HG03103 (cell line): ENCODE measurements around the gene IMP4.

Source experiments
- ATAC-seq: cut with Tn5 transposase; IDR thresholded peaks from one replicate; pipeline ENCODE4 v1.9.1; 2021; ENCODE audit warnings: low read depth; ENCODE audit not compliant: unreplicated experiment

The IMP4 gene

DNA sequence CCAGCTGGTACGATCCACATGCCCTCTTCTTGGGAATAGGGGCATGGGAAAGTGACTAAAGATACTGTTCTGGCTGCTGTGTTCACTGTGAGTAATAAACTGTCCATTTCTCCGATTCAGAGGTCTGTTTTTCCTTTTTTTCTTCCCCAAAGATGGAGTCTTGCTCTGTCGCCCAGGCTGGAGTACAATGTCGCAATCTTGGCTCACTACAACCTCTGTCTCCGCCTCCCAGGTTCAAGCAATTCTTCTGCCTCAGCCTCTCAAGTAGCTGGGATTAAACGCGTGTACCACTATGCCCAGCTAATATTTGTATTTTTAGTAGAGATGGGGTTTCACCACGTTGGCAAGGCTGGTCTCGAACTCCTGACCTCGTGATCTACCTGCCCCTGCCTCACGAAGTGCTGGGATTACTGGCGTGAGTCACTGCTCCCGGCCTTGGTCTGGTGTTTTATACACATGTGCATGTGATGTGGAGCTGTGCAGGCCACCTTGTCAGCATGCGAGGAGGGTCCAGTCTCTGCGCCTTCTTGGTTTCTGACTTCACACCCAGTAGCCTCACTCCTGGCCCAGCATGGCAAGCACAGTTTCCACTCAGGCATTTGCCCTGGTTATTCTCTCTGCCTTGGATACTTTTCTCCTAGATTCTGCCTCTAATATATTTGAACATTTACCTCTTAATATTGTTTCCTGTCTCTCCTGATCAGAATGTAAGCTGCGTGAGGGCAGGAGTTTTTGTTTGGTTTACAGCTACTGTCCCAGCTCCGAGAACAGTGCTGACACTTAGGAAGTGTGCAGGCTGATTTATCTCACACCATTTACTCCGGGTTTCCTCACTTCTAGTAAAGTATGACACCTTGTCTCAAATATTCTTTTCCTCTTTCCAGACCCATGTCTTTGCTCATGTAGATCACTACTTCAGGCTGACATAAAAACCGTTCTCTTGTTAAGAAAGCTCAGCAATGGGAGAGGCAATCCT is 32.9 kb downstream of the IMP4 start:
- no peak for ATAC-seq

DNA sequence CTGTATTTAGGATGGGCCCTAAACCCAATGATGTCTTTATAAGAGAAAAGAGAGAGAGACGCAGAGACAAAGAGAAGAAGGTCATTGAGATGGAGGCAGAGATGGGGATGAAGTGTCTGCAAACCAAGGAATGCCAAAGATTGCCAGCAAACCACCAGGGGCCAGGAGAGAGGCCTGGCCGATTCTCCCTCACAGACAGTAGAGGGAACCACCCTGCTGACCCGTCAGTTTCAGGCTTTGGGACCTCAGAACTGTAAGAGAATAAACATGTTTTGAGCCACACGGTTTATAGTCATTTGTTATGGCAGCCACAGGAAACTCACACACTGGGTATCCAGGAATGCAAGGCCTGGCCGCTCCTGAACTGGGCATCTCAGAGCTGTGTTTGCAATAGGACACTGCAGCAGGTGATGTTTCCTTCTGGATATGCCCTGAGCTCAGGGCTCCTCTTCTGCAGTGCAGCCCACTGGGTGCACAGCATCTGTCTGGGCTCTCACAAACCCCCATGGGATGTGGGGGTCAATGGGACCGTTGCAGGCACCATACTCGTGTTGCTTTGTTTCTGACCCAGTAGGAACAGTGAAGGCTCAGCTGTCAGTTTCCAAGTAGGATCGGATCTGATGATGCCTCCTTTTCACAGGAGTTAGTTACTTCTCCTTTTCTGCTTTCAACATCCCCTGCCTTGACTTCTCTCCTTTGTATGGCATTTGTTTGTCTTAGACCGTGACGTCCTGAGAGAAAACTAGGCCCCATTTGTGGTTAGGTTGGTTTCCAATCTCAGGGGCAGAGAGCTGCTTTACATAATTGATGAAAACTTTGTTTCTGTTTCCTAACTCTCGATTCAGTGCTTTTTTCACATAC is 34.0 kb downstream of the IMP4 start:
- peak; percentile 45 for ATAC-seq

GRCh38 chr2:130377491-130377890 is 34.8 kb downstream of the IMP4 start:
- ATAC-seq, result no peak

DNA sequence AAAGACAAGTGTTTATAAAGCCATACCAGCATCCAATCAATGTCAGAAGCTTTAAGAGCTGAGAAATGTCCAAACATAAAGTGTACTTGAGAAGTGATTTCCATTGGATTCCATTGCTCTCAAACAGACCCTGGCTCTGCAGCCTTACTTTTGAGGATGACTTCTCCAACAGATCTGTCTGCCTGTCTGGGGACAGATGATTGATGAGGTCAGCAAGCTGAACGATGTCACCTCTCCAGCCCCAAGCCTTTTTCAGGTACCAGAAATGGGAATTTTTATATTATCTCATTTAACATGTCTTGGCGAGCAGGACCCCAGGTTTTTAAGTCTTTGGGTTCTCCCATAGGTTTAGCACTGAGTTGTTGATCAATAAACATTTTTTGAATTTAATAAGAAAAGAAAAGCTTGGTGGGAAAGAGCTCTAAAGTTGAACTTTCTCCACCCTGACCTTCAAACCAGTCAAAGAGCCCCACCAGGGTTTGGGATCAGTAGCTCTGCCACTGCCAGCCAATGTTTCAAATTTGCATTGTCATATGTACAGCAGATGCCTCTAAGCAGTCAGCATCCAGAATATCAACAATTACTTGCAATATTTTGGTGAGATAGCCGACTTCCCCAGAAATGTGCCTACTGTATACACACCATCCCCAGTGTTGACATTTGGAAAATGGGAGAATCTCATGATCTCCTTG is 35.7 kb downstream of the IMP4 start:
- no peak for ATAC-seq

GRCh38 chr2:130378898-130379214 is 36.2 kb downstream of the IMP4 start:
- no peak for ATAC-seq

DNA sequence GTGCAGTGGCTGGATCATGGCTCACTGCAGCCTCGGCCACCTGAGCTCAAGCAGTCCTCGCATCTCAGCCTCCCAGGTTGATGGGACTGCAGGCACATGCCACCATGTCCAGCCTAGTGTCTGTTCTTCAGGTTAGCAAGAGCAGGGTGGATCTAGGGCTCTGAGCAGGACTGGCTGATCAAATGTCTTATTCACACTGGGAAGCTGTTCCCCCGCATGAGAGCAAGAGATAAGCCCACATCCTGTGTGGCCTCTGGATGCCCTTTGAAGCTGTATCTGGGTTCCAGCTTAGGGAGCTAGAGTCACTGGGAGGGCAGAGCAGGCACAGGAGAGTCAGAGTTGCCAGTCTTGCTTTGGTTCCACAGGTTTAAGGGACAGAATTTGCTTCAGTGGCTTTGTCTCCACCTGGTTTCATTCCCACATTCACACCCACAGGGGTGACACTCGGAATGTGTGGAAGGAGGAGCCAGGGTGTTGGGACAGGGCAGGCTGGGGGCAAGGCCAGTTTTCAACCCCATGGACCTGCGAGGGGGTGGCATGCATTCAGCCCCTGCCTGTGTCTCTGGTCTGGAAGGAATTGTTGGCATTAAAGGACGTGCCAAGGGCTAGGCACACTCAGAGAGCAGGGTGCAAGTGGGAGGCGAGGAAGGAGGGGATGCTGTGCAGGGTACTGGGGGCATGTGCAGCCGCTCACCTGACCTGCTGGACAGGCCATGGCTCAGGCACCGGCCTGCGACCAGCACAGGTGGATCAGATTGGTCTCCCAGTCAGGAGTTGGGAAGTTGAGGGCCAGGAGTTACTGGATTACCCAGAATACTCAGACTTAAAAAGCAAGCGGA is 37.6 kb downstream of the IMP4 start:
- no peak for ATAC-seq

DNA sequence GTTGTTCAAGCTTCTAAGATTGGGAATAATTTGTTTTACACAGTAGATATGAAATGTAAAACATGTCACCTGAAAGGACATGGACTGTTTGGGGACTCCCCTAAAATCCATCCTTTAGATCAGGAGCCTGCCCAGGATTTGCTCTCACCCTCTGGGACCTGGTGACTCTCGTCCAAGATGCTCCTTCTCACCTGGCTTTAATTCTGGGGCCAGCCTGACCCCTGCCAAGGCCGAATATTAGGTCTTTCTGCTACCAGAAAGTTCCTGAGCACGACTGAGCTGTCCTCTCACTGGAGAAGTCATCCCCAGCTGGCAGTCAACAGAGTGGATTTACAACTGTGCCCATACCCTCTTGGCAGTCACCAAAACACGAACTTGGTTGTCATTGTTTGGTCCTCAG is 38.4 kb downstream of the IMP4 start:
- no peak for ATAC-seq

DNA sequence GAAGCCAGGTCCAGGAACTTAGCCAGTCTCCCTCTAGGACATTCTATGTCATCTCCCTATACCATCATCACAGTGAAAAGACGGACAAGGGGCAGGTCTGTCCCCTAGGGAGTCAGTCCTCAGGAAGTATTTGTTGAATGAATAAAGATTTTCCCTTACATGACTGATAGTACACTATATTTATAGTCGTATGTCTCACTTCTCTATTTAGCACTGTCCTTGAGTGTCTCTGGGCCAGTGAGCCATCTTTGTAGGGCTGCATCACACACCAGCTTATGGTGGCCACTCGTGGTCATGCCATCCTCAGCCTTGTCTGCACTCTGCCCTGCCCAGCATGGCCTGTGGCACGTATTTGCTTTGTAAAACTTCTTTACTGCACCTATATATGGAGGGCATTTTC is 38.9 kb downstream of the IMP4 start:
- no peak for ATAC-seq

- ATAC-seq, result no peak
Observed at GRCh38 chr2:130382313-130382917, 39.7 kb downstream of the IMP4 start.

DNA sequence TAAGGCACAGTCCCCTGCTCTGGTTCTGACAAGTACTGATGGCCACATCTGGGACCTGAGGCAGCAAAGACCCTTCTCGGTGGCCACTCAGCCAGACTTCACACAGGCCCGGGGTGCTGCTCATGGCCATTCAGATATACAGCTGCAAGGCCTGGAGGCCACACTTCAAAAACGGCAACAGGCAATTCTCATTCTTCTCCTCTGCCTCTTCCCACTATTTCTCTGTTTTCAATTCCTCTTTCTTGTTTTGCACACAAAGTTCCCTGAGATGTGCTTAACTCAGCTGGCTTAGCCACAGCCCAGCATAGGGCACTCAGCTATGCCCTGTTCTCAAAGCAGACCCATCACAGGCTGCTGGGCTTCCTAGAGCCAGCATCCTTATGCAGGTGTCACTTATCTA is 43.0 kb downstream of the IMP4 start:
- ATAC-seq, result peak; percentile 36

DNA sequence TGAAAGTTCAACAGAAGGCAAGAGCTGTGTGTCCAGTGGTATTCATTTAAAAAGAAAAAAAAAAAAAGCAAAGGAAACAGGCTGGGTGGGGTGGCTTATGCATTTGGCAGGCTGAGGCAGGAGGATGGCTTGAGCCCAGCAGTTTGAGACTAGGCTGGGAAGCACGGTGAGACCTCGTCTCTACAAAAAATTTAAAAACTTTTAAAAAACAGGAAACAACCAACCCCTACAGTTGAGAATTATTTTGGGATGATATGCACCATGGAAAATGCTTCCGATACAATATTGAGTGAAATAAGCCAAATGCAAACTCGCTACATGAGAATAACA is 44.3 kb downstream of the IMP4 start:
- no peak for ATAC-seq

GRCh38 chr2:130387804-130388203 is 45.1 kb downstream of the IMP4 start:
- no peak for ATAC-seq

GRCh38 chr2:130388221-130388907 is 45.7 kb downstream of the IMP4 start:
- no peak for ATAC-seq

- no peak for ATAC-seq
Observed at GRCh38 chr2:130389358-130389757, 46.7 kb downstream of the IMP4 start.

GRCh38 chr2:130389783-130390182 is 47.1 kb downstream of the IMP4 start:
- no peak for ATAC-seq

DNA sequence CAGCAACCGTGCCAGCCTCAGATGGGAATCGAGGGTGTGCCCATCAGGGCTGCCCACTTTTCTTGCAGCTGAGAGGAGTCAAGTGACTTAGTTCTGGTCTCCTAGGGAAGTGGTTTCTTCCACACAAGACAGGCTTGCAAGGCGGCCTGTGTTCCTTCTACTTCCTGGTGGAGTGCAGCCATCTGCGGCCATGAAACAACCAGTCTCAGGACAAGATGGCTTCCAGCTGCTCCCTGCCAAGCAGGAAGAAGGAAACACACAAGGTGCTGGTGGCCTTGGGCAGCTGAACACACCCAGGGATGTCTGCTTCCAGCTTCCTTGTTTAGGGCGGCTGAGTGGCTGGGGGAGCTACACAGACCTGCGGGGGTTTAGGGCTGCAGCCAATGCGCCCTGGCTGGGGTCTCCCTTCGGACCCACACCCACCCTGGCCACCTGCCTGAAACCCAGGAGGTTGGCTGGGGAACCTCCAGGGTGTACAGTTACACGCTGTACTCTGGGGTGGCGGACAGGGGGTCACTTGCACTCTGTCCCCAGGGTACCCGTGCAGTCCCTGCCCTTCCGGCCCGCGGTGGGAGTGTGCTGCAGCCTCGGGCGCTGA is 47.9 kb downstream of the IMP4 start:
- ATAC-seq, result peak; percentile 6

DNA sequence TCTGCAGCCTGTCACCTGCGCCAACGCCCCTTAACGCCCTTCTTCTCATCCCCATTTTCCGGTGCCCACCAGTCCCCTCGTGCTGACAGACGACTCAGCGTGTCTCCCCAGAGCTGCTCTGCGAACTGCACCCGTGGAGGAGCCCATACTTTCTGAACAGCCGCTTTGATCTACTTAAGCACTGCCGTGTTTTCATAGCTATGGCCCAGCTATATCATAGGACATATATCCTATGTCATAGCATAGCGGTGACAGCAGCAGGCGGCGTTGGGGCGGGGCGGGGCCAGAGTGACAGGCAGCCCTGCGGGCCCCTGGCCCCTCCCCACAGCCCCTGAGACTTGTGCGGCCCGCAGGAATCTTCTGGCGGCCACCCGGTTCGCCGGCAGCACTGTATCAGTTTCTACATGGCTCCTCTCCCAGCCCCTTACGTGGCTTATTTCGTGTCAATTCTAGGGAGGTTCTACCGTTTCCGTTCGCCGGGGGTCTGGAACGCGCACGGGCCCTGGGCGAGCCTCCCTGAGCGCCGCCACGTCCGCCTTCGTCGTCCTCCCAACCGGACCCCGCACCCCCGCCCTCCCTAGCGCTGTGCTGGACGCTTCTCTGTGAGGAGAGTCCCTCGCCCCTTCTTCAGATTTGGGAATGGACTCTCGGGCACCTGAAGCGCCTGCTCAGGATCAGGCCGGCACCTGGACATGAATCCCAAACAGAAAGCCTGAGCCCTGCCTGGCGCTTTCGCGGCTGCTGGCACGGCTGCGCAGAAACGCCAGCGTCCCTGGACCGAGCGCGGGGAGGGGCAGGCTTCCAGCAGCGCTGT is 48.6 kb downstream of the IMP4 start:
- peak; percentile 72 for ATAC-seq
